GM23248 (cell line): ENCODE results near the gene RRAS2.

Experiments used
- EZH2 ChIP-seq: fragments of 200-600 bp; sonication (generic); IDR thresholded peaks from 2 replicates; pipeline ENCODE4 v1.6.1; 2018; ENCODE audit warnings: antibody characterized with exemption, mild to moderate bottlenecking; ENCODE audit not compliant: insufficient read depth, poor library complexity, severe bottlenecking
- EZH2phosphoT487 ChIP-seq: fragments of 200-600 bp; sonication (generic); IDR thresholded peaks from 2 replicates; pipeline ENCODE4 v1.6.1; 2018; ENCODE audit warnings: antibody characterized with exemption, moderate library complexity, mild to moderate bottlenecking, low read depth; ENCODE audit not compliant: insufficient read depth

- no peak for TF ChIP-seq EZH2
- TF ChIP-seq EZH2phosphoT487: no peak
Measured at GRCh38 chr11:14376920-14377319, 17.9 kb upstream of the RRAS2 start.
